Stomach smooth muscle (tissue), 2 donors: ENCODE results near the gene CYB561D2.

Experiments
- H3K27ac ChIP-seq: one replicate; pipeline ENCODE4 v1.7.0; 2013; ENCODE audit warnings: mild to moderate bottlenecking, low read length, inconsistent platforms
- H3K27me3 ChIP-seq, 2 donors: one replicate each; pipeline ENCODE4 v1.7.0; 2013; ENCODE audit warnings: low read length in 2 of 2; ENCODE audit not compliant: insufficient read depth in 2 of 2, control insufficient read depth in 1 of 2
- H3K36me3 ChIP-seq, 2 donors: one replicate each; pipeline ENCODE4 v1.7.0; 2013; ENCODE audit warnings: low read length in 2 of 2; ENCODE audit not compliant: control insufficient read depth in 2 of 2, insufficient read depth in 2 of 2
- H3K4me1 ChIP-seq: one replicate; pipeline ENCODE4 v1.7.0; 2013; ENCODE audit warnings: low read length; ENCODE audit not compliant: control insufficient read depth, insufficient read depth
- H3K4me3 ChIP-seq, 2 donors: one replicate each; pipeline ENCODE4 v1.7.0; 2013; ENCODE audit warnings: low read length in 2 of 2
- H3K9ac ChIP-seq, 2 donors: one replicate each; pipeline ENCODE4 v1.7.0; 2013; ENCODE audit warnings: low read length in 2 of 2, mild to moderate bottlenecking in 1 of 2
- H3K9me3 ChIP-seq, 2 donors: one replicate each; pipeline ENCODE4 v1.7.0; 2013; ENCODE audit warnings: low read length in 2 of 2; ENCODE audit not compliant: control insufficient read depth in 2 of 2
- donor health status: healthy.
- donor health status: Pancreatic carcinoma.

The CYB561D2 gene

GRCh38 chr3:50318163-50318562 lies 32.5 kb upstream of the CYB561D2 start:
- H3K4me3 ChIP-seq, result peak overlapping the region in 1 of 2 donors; percentile 40
- peaks cover 47% of the 10 kb centered on the region for H3K4me1 ChIP-seq
- H3K36me3 ChIP-seq, result peaks cover 10 to 30% of the 10 kb centered on the region in 2 donors
- peak overlapping the region; percentile 5 to 8 for H3K9ac ChIP-seq
- H3K27me3 ChIP-seq, result no peaks in the 10 kb centered on the region
- H3K27ac ChIP-seq, result no peak overlapping the region
- H3K9me3 ChIP-seq, result no peaks in the 10 kb centered on the region

DNA sequence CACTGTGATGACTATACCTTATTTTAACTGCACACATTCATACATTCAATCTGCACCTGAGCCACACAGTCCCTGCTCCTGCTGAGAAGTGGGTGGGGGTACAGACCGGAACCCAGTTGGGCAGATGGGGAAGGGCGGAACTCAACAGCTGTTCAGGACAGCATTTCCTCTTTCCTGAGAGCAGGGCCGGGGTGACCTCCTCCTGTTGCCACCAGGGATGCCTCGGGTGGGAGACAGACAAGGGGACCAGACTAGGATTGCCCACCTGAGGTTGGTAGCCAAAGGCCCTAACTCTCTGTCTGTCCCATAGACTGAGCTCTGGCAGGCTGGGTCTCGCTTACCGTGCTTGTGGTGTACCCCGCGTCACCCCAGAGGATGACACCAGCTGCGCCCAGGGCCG lies 32.0 kb upstream of the CYB561D2 start:
- Histone ChIP-seq H3K4me3 (peak overlapping the region in 1 of 2 donors; percentile 40), H3K27me3 (no peaks in the 10 kb centered on the region), H3K4me1 (peaks cover 47% of the 10 kb centered on the region), H3K27ac (peak overlapping the region; percentile 11), H3K9ac (peak overlapping the region; percentile 8 to 36), H3K36me3 (peaks cover 10 to 30% of the 10 kb centered on the region in 2 donors), H3K9me3 (no peaks in the 10 kb centered on the region)

DNA sequence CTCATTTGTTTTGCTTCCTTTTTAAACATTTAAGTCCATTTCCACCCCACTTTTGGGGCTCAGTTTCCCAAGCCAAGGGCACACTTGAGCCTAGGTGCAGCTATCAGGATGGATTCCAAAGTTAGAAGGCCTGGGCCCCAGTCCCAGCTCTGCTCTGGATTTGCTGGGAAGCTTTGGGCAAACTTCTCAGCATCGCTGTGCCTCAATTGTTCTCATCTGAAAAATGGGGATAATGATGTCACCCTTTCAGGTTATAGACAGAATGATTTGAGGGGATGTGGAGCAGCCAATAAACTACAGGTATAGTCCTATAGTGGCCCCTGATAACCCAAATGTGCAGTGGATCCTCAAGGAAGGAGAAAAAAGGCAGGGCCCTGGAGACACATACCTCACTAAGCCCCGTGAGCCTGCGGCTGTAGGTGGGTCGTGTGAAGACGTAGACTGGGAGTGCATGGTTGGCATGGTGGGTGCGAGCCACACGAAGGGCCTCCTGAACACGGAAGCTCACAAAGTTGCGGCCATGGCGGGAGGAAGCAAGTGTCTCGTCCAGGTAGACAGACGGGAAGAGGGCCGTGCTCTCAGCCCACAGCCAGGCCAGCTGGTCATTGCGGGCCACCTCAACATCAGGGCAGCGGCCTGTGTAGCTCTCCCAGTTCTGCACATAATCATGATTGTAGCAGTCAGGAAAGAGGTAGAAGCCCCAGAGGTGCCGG lies 31.3 kb upstream of the CYB561D2 start:
- Histone ChIP-seq H3K27me3 (no peaks in the 10 kb centered on the region), H3K27ac (no peak overlapping the region), H3K9me3 (no peaks in the 10 kb centered on the region), H3K4me3 (peak overlapping the region in 1 of 2 donors; percentile 90), H3K36me3 (peaks cover 10 to 30% of the 10 kb centered on the region in 2 donors), H3K9ac (peak overlapping the region; percentile 29 to 36), H3K4me1 (peaks cover 53% of the 10 kb centered on the region)

GRCh38 chr3:50319894-50320625 lies 30.6 kb upstream of the CYB561D2 start:
- Histone ChIP-seq H3K4me3 (peak overlapping the region; percentile 90 to 92), H3K4me1 (peaks cover 55% of the 10 kb centered on the region), H3K27ac (peak overlapping the region; percentile 94), H3K27me3 (no peaks in the 10 kb centered on the region), H3K9ac (peak overlapping the region; percentile 90 to 96), H3K36me3 (peaks cover 7 to 29% of the 10 kb centered on the region in 2 donors), H3K9me3 (no peaks in the 10 kb centered on the region)

GRCh38 chr3:50320853-50321335 lies 29.8 kb upstream of the CYB561D2 start:
- Histone ChIP-seq H3K27me3 (no peaks in the 10 kb centered on the region), H3K9me3 (no peaks in the 10 kb centered on the region), H3K27ac (peak overlapping the region; percentile 94), H3K4me1 (peaks cover 55% of the 10 kb centered on the region), H3K4me3 (peak overlapping the region; percentile 90 to 92), H3K9ac (peak overlapping the region; percentile 90 to 98), H3K36me3 (peaks cover 12 to 34% of the 10 kb centered on the region in 2 donors)

DNA sequence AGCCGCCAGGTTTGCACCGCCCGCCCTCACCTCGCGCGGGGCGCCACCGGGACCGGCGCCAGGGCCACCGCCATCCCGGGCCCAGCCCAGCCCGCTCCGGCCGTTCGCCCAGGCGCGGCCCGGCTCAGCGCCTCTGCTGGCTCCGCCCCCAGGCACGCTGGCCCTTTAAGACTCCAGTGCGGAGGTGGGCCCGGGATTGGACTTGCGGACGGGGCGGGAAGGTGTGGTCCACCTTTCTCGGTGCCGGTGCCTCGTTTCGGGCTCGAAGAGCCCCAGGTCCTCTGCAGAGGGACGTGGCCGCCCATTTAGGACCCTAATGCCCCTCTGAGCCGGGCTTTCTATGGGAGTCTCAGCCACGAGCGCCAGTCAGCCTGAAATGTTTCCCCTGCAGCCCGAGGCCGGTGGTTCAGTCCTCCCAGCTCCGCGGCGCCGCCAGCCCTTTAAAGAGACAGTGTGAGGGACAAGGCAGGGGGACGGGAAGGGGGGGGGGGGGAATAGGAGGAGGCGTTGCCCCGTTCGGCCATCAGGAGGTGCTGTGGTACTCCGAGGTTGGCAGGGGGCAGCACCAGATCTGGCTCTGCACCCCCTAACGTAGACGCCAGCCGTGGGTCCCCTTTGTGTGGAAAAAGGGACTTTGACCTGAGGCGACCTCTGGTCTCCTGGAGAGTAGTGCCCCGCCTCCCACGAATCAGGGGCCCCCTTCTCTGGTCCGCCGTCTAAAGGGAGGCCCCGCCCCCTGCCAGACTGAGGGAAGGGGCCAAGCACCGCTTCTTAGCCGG lies 29.1 kb upstream of the CYB561D2 start:
- peak overlapping the region; percentile 90 to 98 for H3K9ac ChIP-seq
- peaks cover 16 to 33% of the 10 kb centered on the region in 2 donors for H3K36me3 ChIP-seq
- no peaks in the 10 kb centered on the region for H3K27me3 ChIP-seq
- no peaks in the 10 kb centered on the region for H3K9me3 ChIP-seq
- H3K4me1 ChIP-seq, result peaks cover 55% of the 10 kb centered on the region
- peak overlapping the region; percentile 90 to 92 for H3K4me3 ChIP-seq
- peak overlapping the region; percentile 94 for H3K27ac ChIP-seq

DNA sequence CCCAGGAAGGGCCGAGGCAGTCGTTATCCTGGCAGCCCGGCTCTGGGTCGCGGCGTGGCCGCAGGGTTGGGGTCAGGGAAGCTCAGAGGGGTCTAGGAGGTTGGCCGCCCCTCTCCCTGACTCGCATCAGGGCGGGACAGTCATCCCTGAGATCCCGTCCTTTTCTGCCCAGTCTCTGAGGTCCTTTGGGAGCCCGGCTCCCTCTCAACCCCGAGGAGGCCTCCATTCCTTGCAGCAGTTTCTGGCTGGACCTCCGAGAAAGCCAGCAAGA lies 28.6 kb upstream of the CYB561D2 start:
- Histone ChIP-seq H3K9me3 (no peaks in the 10 kb centered on the region), H3K9ac (peak overlapping the region; percentile 45 to 71), H3K36me3 (peaks cover 16 to 28% of the 10 kb centered on the region in 2 donors), H3K27me3 (no peaks in the 10 kb centered on the region), H3K27ac (peak overlapping the region; percentile 94), H3K4me1 (peaks cover 56% of the 10 kb centered on the region), H3K4me3 (peak overlapping the region; percentile 90 to 92)

GRCh38 chr3:50322386-50323091 lies 28.1 kb upstream of the CYB561D2 start, which contains the start of gene HYAL2:
Gene HYAL2, minus strand, starts transcription at chr3:50322745. Its CDS starts 2,256 bp downstream, at chr3:50320489.
- peak within 1 kb of the TSS; percentile 94 for H3K27ac ChIP-seq
- H3K4me1 ChIP-seq, result peaks cover 58% of the 10 kb centered on the region
- peak within 1 kb of the TSS; percentile 90 to 98 for H3K9ac ChIP-seq
- H3K36me3 ChIP-seq, result peaks cover 16 to 24% of the 10 kb centered on the region in 2 donors
- H3K9me3 ChIP-seq, result no peaks in the 10 kb centered on the region
- H3K27me3 ChIP-seq, result no peaks in the 10 kb centered on the region
- peak within 1 kb of the TSS; percentile 90 to 92 for H3K4me3 ChIP-seq

GRCh38 chr3:50323092-50323600 lies 27.5 kb upstream of the CYB561D2 start:
- Histone ChIP-seq H3K27me3 (no peaks in the 10 kb centered on the region), H3K36me3 (peaks cover 16 to 21% of the 10 kb centered on the region in 2 donors), H3K9me3 (no peaks in the 10 kb centered on the region), H3K4me1 (peaks cover 56% of the 10 kb centered on the region), H3K4me3 (peak overlapping the region in 1 of 2 donors; percentile 8), H3K9ac (peak overlapping the region; percentile 13 to 45), H3K27ac (peak overlapping the region; percentile 94)
